SK-N-SH (cell line): ENCODE data around the gene RNF40. TPM values are rescaled to one million over a fixed set of nuclear protein-coding genes. Genes with fewer than 3 reads are reported as not detected.

Source experiments
- EZH2phosphoT487 ChIP-seq: fragments of 200-600 bp; sonication (generic); IDR thresholded peaks from 2 replicates; pipeline ENCODE4 v1.6.1; 2017; ENCODE audit warnings: low read depth, mixed run types, mild to moderate bottlenecking, antibody characterized with exemption, moderate library complexity, borderline replicate concordance
- FOSL2 ChIP-seq: IDR thresholded peaks from 2 replicates; pipeline ENCODE4 v1.4.0; 2012; ENCODE audit warnings: low read depth, mild to moderate bottlenecking, moderate library complexity, borderline replicate concordance
- FOXJ3 ChIP-seq: sonication (generic); formaldehyde crosslinking; IDR thresholded peaks from 2 replicates; pipeline ENCODE4 v1.5.1; 2020; ENCODE audit warnings: mild to moderate bottlenecking, missing genetic modification reagents
- GABPA ChIP-seq: IDR thresholded peaks from 2 replicates; pipeline ENCODE4 v1.4.0; 2012; ENCODE audit warnings: low read depth, mild to moderate bottlenecking
- MEF2A ChIP-seq: IDR thresholded peaks from 2 replicates; pipeline ENCODE4 v1.4.0; 2012; ENCODE audit warnings: low read depth, borderline replicate concordance
- MXI1 ChIP-seq: IDR thresholded peaks from 2 replicates; pipeline ENCODE4 v1.6.1; 2012; ENCODE audit warnings: mild to moderate bottlenecking, low read depth, low read length, improper control_type of control experiment
- NFIC ChIP-seq: IDR thresholded peaks from 2 replicates; pipeline ENCODE4 v1.4.0; 2012; ENCODE audit warnings: borderline replicate concordance
- NRF1 ChIP-seq: IDR thresholded peaks from 2 replicates; pipeline ENCODE4 v1.6.1; 2012; ENCODE audit warnings: low read depth, mild to moderate bottlenecking, low read length
- POLR2AphosphoS5 ChIP-seq: IDR thresholded peaks from 2 replicates; pipeline ENCODE4 v1.6.1; 2012; ENCODE audit warnings: low read depth, low read length
- SMC3 ChIP-seq: IDR thresholded peaks from 2 replicates; pipeline ENCODE4 v1.6.1; 2012; ENCODE audit warnings: low read depth, low read length, improper control_type of control experiment
- TAF1 ChIP-seq: IDR thresholded peaks from 2 replicates; pipeline ENCODE4 v1.6.1; 2012; ENCODE audit warnings: low read depth, mild to moderate bottlenecking, low read length, moderate library complexity, borderline replicate concordance
- TCF12 ChIP-seq: IDR thresholded peaks from 2 replicates; pipeline ENCODE4 v1.4.0; 2012
- polyA plus RNA-seq, 3 experiments: library from polyadenylated mRNA; depleted of rRNA; stranded (reverse); fragments of >200 nt; gene quantifications; 2 replicates each; pipeline ENCODE4 v1.2.3, GENCODE V29; 2012
- TF ChIP-seq, protein P1 (sequence below): IDR thresholded peaks from 2 replicates; pipeline ENCODE4 v1.6.1; 2012; ENCODE audit warnings: mild to moderate bottlenecking, low read depth, low read length, moderate library complexity
- TF ChIP-seq, protein P2 (sequence below): fragments of 200-600 bp; sonication (generic); IDR thresholded peaks from 2 replicates; pipeline ENCODE4 v1.6.1; 2017; ENCODE audit warnings: antibody characterized with exemption, mild to moderate bottlenecking, moderate library complexity
- TF ChIP-seq, protein P3 (sequence below): fragments of 150-350 bp; IDR thresholded peaks from 2 replicates; pipeline ENCODE4 v1.6.1; 2017; ENCODE audit warnings: antibody characterized with exemption, low read length, low read depth, borderline replicate concordance
- TF ChIP-seq, protein P4 (sequence below): IDR thresholded peaks from 2 replicates; pipeline ENCODE4; 2012

RNF40 gene
- polyA plus RNA-seq, 1 of the 3 experiments (the other 2 are of a cell fraction) = 49.8 TPM

DNA sequence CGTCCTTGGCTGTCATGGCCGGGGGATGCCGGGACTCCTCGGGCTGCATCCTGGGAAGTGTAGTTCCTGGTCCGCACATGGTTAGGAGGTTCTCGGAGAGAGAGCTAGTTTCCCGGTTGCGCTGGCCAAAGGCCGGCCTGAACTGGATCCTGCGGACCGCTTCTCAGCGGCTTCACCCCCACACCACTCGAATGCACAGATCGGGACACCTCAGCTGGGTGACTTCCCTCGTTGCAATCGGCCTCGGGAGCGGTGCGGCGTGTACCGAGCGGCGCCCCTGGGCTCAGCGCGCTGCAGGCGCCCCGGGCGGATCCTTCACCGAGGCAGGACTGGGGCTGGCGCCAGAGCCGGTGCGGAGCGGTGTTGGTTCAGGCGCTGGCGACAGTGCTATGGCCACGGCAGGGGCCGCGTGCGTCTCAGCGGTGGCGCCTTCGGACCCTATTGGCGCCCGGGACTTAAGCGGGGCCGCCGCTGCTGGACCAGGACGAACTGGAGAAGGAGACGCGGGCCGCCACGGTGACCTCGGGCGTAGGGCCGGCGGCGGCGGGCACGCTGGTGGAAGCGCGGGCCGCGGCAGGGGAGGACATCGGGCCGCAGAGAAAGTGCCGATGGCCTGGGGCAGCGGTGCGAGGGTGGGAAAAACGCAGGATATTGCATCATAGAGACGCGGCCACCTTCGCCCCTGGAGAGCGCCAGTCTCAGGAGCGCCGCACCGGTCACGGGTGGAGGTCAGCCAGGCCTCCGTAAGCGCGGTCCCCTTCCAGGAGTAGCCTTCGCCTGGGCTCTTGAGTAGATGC is 13.5 kb downstream of the RNF40 start (continued):
- TF ChIP-seq, protein P1, sequence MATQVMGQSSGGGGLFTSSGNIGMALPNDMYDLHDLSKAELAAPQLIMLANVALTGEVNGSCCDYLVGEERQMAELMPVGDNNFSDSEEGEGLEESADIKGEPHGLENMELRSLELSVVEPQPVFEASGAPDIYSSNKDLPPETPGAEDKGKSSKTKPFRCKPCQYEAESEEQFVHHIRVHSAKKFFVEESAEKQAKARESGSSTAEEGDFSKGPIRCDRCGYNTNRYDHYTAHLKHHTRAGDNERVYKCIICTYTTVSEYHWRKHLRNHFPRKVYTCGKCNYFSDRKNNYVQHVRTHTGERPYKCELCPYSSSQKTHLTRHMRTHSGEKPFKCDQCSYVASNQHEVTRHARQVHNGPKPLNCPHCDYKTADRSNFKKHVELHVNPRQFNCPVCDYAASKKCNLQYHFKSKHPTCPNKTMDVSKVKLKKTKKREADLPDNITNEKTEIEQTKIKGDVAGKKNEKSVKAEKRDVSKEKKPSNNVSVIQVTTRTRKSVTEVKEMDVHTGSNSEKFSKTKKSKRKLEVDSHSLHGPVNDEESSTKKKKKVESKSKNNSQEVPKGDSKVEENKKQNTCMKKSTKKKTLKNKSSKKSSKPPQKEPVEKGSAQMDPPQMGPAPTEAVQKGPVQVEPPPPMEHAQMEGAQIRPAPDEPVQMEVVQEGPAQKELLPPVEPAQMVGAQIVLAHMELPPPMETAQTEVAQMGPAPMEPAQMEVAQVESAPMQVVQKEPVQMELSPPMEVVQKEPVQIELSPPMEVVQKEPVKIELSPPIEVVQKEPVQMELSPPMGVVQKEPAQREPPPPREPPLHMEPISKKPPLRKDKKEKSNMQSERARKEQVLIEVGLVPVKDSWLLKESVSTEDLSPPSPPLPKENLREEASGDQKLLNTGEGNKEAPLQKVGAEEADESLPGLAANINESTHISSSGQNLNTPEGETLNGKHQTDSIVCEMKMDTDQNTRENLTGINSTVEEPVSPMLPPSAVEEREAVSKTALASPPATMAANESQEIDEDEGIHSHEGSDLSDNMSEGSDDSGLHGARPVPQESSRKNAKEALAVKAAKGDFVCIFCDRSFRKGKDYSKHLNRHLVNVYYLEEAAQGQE = peak; percentile 60; the same call in 1 of the 2 replicates
- TF ChIP-seq GABPA = peak; percentile 54
- no peak for TF ChIP-seq TCF12
- no peak for TF ChIP-seq FOXJ3
- no peak; the same call in 1 of the 2 replicates for TF ChIP-seq NFIC
- no peak for TF ChIP-seq EZH2phosphoT487
- TF ChIP-seq SMC3 = no peak
- TF ChIP-seq, protein P2, sequence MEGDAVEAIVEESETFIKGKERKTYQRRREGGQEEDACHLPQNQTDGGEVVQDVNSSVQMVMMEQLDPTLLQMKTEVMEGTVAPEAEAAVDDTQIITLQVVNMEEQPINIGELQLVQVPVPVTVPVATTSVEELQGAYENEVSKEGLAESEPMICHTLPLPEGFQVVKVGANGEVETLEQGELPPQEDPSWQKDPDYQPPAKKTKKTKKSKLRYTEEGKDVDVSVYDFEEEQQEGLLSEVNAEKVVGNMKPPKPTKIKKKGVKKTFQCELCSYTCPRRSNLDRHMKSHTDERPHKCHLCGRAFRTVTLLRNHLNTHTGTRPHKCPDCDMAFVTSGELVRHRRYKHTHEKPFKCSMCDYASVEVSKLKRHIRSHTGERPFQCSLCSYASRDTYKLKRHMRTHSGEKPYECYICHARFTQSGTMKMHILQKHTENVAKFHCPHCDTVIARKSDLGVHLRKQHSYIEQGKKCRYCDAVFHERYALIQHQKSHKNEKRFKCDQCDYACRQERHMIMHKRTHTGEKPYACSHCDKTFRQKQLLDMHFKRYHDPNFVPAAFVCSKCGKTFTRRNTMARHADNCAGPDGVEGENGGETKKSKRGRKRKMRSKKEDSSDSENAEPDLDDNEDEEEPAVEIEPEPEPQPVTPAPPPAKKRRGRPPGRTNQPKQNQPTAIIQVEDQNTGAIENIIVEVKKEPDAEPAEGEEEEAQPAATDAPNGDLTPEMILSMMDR = no peak
- TF ChIP-seq MEF2A = no peak
- TF ChIP-seq FOSL2 = peak; percentile 22; the same call in 1 of the 2 replicates
- TF ChIP-seq TAF1 = peak; percentile 54; the same call in 1 of the 2 replicates
- peak; percentile 97 for TF ChIP-seq MXI1
- no peak for TF ChIP-seq NRF1
- TF ChIP-seq POLR2AphosphoS5 = peak; percentile 86
- TF ChIP-seq, protein P3, sequence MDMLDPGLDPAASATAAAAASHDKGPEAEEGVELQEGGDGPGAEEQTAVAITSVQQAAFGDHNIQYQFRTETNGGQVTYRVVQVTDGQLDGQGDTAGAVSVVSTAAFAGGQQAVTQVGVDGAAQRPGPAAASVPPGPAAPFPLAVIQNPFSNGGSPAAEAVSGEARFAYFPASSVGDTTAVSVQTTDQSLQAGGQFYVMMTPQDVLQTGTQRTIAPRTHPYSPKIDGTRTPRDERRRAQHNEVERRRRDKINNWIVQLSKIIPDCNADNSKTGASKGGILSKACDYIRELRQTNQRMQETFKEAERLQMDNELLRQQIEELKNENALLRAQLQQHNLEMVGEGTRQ = no peak
- TF ChIP-seq, protein P4, sequence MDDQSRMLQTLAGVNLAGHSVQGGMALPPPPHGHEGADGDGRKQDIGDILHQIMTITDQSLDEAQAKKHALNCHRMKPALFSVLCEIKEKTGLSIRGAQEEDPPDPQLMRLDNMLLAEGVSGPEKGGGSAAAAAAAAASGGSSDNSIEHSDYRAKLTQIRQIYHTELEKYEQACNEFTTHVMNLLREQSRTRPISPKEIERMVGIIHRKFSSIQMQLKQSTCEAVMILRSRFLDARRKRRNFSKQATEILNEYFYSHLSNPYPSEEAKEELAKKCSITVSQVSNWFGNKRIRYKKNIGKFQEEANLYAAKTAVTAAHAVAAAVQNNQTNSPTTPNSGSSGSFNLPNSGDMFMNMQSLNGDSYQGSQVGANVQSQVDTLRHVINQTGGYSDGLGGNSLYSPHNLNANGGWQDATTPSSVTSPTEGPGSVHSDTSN = peak; percentile 57
- TF ChIP-seq, all 33 proteins: peak for 15
